ENCODE results near the gene PREX1.

PREX1 gene

DNA sequence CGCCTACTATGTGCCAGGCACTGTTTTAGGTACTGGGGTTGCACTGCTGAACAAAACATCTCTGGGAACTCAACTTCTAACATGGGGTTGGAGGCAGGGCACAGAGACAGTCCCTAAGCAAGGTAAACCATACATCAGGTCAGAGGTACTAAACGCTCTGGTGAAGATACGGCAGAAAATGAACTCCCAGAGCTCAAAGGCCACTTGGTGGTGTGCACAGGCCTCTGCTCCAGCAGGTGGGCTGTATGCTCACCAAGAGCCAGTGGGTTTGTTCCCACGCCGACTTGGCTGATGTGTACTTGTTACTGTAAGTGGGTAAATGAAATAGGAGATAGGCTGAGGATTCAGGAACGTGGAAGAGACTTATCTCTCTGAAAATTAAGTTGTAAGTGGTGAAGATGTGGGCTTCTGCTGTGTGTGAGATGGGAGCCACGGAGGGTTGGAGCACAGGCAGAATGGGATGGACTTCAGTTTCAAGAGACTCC lies 133.4 kb downstream of the PREX1 start:
- DNase-seq = no peak

DNA sequence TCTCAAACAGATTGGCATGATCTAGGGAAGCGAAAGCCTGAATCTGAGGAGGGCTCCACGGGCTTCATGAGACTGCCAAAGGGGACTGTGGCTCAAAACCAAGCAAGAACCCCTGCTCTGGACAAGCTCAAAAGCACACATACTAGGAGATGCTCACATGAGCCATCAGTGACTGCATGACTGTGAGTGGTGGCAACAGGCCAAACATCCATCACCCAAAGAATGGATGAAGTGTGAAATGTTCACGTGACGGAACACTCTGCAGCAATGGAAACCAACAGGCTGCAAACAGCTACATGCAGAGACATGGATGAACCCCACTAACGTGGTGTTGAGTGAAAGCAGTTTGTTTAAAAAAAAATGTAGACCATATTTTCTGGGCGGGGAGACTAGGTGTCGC lies 136.3 kb downstream of the PREX1 start:
- no peak for DNase-seq

DNA sequence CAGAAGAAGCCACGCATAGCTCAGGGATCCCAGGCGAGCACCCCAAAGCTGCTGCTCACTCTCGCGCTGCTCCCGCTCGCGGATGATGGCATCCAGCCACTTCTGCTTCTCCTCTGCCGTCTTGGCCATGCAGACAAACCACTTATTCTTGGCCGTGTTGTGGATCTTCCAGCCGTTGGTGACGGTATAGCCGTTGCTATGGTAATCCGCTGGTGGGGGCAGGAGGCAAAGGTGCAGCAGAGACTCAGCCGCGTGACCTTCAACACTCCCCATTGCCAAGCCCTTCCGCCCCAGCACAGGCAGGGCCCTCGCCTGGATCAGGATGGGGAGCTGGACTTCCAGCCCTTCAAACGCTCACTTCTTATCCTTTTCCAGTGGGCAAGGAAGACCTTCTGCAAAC lies 136.9 kb downstream of the PREX1 start:
- no peak for DNase-seq

DNA sequence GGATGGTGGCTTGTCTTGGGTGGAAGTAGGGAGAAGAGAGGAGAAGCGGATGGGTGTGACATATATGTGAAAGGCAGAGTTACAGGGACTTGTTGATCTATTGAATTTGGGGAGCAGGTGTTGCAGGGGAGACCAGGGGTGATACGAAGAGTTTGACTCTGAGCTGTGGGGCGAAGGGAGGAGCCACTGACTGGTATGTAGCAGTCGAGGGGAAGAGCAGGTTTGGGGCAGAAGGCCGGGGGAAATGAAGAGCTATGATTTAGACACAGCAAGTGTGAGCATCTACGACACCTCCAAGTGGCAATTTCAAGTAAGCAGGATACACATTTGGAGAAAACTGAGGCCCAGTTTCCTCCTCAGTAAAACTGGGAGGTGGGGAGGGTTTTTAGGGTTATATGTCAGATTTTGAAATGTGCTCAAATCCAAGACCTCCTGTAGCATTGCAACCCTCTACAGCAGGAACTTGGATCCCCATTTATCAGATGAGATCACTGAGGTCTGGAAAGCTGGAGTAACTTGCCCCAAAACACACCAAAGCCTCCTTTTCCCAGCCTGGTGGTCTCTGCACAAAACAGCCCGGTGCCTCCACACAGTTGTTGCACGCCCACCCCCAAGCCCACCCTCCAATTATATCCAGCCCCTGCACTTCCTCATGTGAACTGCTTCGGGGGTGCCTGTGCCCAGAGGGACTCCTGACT lies 137.8 kb downstream of the PREX1 start:
- no peak for DNase-seq

DNA sequence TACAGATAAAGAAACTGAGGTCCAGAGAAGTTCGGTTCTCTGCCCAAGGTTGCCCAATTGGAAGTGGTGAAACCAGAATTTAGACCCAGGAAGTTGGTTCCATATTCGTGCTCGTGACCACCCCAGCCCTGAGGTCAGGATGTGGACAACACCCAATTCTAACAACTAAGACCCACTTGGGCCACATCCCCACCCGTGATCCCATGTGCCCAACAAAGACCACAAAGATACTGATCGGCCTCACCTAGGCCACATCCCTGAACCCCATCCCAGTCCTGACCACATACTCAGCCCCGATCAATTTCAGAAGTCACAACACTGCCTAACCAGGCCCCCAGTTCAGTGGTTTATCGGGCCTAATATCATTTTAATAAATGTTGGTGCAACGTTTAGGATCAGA lies 138.4 kb downstream of the PREX1 start:
- peak; percentile 11 to 17 for DNase-seq

DNA sequence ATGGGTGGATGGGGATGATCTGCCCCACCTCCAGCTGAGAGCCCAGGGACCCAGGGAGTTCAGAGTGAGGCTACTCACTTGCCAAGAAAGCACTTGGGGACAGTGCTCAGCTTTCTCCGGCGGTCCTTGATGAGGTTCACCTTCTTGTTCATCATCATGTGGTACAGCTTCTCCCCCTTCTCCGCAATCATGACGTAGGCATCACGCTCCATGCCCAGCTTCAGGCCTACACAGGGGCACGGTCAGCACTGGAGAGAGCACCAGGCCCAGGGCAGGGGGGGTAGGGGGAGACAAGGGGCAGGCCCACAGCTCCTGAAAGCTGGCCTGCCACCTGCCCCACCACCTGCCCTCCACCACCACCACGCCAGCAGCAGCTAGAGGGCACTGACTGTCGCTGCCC lies 139.2 kb downstream of the PREX1 start:
- no peak for DNase-seq

DNA sequence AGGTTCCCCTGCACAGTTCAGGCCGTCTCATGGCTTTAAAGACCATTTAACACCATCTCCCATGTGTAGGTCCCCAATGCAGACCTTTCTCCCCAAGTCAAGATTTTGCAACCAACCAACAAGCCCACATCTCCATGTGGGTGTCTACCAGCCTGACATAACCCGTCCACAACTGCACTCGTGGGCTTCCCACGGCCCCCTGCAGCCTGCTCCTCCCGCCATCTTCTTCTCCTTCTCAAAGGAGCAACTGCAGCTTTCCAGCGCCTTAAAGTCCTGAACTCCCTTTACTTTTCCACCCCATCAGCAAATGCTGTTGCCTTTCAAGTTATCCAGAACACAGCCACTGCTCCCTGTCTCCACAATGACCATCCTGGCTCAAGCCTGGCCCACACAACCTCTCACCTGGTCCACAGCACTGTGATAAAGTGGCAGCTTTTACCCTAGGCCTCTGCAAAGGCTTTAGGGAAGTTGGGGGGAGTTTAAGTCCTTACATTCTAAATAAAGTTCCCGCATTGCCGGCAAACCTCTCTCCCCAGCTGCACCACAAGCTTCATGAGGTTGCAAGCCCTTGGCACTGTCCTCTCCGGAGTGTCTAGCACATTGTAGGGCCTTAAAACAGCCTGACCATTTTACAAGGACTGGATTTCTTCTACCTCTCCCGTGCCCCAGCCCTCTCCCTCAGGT lies 140.5 kb downstream of the PREX1 start:
- no peak for DNase-seq

DNA sequence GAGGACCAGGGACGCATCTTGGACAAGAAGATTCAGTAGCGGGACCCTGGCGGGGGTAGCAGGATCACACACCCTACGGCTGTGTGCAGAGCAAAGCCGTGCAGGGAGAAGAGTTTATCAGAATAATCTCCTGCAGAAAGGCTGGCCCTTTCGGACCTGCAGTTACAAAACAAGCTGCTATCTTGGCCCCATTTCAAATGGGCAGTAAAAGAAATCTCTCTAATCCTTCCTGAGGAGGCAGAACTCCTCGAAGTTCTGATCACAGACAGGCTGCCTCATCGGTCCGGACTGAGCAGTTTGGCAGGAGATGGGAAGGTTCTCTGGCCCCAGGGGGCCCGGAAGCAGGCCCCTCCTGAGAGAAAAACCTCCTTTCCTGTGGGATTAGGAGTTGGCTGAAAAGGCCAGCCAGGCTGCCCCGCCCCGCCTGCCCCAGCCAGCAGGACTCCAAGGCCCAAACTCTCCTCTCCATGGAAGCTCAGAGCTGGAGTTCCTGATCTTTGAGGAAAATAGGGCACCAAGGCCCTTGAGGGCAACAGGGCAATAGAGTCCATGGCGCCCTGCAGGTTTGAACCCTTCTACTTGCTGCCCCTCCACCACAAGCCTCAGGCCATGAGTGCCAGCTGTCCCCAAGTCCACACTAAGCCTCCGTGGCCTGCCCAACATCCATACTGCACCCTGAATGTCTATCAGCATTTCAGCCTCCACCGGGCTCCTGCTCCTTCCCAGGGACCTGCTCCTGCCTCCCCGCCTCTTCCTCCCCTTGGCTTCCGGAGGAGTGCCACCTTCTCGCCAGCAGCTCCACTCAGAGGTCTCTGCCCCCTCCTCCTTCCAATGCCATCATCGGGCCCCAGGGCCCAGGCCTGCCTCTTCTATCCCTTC lies 141.3 kb downstream of the PREX1 start:
- no peak for DNase-seq

DNA sequence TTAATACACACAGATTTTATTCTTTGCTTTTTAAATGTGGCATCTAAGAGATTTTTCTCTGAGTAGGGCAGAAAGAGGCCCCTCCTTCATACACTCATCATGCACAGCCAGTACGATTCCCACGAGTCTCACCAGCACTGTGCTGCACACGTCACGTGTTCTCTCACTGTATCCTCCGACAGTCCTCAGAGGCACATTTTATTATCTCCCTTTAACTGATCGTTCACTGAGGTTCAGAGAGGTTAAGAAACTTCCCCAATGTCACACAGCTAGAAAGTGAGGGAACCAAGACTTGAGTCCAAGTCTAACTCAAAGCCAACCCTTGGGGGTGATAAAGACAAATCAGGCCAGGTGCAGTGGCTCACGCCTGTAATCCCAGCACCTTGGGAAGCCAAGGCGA lies 142.5 kb downstream of the PREX1 start:
- DNase-seq = no peak

DNA sequence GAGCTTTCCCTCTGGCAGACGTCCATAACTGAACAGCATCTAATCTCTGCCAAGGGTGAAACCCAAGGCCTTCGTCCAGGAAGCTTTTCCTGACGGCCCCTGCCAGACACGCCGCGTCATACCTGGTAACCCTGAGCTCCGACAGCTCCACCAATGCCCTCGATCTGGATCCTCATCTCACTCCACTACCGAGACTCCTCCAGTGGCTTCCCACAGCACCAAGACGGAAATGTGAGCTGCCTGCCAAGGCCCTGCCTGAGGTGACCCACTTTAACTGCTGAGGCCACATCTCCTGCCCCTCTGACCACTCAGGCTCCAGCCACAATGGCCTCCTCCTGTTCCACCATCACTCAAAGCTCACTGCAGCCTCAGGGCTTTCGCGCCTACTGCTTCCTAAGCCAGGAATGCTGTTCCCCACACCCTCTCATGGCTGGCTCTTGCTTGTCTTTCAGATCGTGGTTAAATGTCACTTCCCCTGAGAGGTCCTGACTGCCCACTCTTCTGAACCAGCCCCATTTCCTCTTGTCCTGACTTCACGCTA lies 143.2 kb downstream of the PREX1 start:
- DNase-seq = no peak

DNA sequence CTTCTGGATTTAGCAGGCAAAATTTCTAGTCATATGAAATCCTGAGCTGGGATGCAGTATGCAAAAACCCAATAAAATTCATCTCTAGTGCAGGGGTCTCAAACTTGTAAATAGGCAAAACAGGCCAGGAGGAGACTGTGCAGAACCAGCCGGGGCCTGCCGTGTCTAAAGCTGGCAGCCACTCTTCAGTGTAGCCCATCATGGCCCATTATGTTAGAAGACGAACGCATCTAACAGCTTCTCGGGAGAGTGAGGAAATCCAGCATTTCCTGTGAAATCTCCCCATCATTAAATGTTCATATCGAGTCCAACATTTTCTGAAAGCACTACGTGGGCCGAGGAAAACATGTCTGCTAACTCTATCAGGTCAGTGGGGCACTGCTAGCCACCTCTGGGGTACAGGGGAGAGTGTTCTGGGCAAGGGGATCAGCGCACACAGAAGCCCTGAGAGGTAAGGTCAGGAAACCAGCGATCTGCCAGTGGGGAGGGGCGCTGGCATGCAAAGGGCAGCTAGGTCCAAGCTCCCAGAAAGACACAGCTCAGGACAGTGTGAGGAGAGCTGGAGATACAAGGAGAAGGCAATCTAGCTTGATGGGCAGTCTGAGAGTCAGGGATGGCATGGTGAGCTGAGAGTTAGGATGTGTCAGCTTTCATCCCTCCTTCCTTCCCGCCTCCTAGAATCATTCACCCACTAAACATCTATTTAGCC lies 144.2 kb downstream of the PREX1 start:
- no peak for DNase-seq

DNA sequence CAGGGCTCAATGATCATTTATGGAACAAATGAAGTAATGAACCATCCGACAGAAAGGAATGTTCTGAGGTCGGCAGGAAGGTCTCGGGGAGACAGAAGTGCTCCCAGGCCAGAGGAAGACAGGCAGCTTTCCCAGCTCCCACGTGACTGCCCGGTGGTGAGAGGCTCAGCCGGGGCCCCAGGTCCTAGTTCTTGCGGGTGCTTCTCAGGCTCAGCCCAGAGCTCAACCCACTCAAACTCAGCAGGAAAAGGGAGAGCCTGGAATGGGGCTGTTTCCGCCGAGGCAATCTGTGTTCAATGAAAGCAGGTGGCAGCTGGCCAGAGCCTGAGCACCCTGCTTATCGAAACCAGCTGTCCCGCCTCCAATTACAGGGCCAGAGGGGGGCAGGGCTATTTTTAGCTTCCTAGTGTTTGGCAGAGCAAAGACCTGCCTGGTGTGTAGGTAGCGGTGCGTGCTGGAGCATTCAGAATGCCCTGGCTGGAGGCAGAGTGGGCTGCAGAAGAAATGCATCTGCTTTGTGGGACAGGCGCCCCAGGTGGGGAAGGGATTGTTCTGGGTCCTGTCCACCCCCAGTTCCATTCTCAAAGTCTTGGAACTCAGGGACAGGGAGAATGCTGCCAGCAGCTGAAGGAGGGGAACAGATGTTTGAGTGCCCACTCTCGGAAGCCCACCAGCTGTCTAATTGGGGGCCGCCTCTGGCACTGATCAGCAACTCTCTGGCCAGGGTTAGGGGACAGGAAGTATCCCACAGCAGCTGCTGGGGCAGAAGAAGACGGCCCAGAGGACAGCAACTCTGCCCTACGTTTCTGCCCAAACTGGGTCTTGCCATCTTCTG lies 145.1 kb downstream of the PREX1 start:
- no peak for DNase-seq

DNA sequence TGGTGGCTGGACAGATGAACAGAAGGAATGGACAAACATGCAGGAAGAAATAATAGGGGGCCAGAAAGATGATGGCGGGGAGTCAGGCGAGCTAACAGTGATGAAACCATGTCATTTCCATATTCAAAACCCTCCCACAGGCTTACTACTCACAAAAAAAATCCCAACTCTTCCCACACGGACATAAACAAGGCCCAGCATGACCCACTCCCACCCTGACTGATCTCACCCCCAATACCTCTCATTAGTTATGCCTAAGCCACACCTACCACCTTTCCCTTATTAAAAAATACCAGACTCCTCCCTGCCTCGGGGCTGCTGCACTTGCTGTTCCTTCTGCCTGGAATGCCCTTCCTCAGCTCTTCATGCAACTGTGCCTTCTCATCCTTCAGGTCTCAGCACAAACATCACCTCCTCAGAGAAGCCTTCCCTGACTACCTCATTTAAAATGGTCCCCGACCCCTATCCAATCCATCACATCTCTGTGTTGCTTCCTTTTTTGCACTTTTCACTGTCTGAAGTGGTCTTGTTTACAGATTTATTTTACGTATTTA lies 145.8 kb downstream of the PREX1 start:
- DNase-seq = no peak

DNA sequence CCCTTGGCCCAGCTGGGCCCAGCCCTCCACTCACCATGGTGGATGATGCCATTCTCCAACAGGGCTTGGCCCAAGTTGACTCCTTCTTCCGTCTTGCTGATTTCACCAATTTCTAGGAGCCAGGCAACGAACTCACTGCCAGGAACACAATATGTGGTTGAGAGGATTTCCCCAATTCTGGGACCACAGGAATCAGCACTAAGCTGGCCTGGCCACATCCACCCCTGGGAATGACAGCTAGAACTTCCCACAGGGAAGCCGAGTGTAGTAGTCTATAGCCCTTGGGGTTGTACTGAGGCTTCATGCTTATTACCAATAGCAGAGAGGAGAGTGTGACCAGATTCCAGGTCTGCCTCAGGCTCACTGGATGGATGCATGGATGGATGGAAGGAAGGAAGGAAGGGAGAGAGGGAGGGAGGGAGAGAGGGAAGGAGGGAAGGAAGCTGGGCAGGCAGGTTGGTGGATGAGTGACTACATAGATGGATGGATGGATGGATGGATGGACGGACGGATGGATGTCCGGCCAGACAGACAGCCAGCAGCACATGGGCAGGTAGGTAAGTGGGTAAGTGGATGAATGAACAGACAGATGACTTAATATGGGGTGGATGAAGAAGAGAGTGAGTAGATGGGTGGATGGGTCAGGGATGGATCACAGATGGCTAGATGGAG lies 146.5 kb downstream of the PREX1 start:
- no peak for DNase-seq

DNA sequence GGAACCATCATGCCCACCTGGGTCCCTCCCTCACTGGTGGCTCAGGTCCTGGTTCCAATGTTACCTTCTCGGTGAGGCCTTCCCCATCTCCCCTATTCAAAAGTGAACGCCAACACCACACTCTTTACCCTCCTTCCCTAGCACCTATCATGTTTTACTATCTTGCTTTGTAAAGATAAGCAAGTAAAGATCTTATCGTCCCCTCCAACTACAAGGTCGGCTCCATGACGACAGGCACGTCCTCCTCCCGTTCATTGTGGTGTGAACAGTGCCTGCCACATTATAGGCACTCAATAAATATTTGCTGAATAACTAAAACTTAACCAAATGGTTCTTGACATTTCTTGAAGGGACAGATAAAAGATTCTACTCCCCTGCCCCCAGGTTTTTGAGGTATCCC lies 147.1 kb downstream of the PREX1 start:
- no peak for DNase-seq

DNA sequence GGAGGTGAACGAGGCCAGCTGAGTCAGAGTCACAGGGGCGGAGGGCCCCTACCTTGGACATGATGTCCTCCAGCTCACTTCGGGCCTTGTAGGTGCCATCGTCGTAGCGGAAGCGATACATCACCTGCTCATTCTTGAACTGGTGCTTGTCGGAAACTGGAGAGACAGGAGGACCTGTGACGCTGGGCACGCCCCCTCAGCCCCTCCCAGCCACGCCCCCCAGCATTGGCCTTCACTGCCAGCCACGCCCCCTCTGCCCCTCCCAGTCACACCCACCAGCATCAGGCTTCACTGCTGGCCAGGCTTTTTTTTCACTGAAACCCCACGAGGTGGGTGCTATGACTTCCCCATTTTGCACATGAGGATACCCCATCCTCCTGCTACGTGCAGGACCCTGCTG lies 148.2 kb downstream of the PREX1 start:
- no peak for DNase-seq

DNA sequence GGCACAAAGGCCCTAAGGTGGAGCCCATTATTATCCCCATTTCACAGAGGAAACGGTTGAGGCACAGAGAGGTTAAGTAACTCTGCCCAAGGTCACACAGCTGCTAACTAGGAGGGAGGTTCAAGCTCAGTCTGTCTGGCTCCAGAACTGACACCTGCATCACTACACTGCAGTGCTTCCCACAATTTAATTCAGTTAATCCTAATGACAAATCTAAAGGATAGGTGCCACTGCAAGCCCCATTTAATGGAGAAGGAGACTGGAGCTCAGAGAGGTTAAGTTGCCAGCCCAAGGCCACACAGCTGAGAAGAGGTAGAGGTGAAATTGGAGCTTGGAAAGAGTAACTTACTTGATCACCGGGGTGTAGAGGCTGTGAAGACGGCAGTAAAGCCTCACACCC lies 148.8 kb downstream of the PREX1 start:
- DNase-seq = no peak

DNA sequence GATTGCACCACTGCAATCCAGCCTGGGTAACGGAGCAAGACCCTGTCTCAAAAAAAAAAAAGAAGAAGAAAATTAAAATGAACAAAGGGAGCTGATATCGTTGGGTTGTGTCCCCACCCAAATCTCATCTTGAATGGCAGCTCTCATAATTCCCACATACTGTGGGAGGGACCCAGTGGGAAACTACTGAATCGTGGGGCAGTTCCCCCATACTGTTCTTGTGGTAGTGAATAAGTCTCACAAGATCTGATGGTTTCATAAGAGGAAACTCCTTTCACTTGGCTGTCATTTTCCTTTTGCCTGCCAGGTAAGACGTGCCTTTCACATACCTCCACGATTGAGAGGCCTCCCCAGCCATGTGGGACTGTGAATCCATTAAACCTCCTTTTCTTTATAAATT lies 149.4 kb downstream of the PREX1 start:
- DNase-seq = no peak

DNA sequence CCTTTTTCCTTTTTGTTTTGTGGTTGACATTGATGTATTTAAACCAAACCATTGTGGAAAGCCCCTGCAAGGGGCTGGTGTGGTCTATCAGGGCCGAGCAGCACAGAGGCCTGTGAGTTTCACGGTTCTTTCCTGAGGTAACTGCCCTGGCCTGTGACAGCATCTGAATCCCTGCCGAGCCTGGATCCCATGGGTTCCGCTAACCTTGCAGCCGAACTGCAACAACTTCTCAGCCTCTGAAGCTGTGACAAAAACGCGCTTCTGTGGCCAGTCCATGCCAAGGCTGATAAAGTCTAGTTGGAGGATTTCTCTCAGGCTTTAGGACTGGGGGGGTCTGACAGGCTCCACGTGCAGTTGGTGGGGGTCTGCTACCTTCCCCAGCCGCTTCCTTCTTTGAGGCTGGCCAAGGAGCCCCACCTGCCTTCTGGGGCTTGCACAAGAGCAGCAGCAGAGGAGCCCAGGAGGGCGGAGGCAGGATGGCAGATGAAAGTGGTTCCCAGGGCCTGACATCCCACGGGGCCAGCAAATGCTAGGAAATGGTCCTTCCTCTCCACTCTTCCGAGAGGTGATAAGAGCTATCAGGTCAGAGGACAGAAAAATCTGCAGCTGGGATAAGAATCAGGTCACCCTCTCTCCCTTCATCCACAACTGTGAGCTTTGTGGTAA lies 150.9 kb downstream of the PREX1 start:
- no peak for DNase-seq

DNA sequence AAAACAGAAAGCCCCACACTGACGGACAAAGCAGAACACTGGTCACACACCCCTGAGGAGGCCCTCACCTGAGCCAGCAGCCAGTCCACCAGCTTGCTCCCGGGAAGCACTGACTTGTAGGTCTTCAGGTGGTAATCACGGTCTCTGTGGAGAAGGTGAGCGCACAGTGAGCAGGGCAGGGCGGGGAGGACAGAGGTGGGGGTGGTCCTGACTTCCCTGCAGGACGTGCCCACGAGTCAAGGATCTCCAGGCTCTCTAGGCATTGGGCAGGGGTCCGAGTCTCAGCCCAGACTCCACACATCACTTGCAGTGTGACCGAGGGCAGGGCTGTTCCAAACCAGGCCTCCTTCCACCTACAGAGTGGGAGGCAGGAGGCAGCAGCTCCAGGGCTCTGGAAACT lies 151.7 kb downstream of the PREX1 start:
- no peak for DNase-seq
